GM21717 (cell line): ENCODE measurements around the gene YIF1A.
A peak's percentile ranks its signal among the peaks of the same experiment; 100 is the strongest.
"Not testable (repeated sequence)": the region's sequence is repeated elsewhere in the genome, so short reads cannot be mapped to it uniquely, and the experiment has no call there.

ENCODE experiments used
- ATAC-seq: cut with Tn5 transposase; IDR thresholded peaks from one replicate; pipeline ENCODE4 v1.9.1; 2021; ENCODE audit warnings: mild to moderate bottlenecking, moderate library complexity; ENCODE audit not compliant: unreplicated experiment

YIF1A gene

GRCh38 chr11:66287211-66287888 is 1.6 kb downstream of the YIF1A start:
- no peak for ATAC-seq

- ATAC-seq, result no peak
These were observed 2.2 kb downstream of the YIF1A start for GRCh38 chr11:66286699-66287098.

GRCh38 chr11:66285250-66285947 is 3.5 kb downstream of the YIF1A start:
- no peak for ATAC-seq

- no peak for ATAC-seq
These were observed 4.3 kb downstream of the YIF1A start for GRCh38 chr11:66284526-66285078.

GRCh38 chr11:66283461-66284105 is 5.4 kb downstream of the YIF1A start:
- no peak for ATAC-seq

GRCh38 chr11:66282468-66283455 is 6.2 kb downstream of the YIF1A start:
- ATAC-seq, result peak; percentile 66

- no peak for ATAC-seq
These were observed 7.0 kb downstream of the YIF1A start for GRCh38 chr11:66281776-66282467.

GRCh38 chr11:66281001-66281400 is 7.9 kb downstream of the YIF1A start:
- ATAC-seq, result no peak

GRCh38 chr11:66280428-66280827 is 8.5 kb downstream of the YIF1A start:
- ATAC-seq, result no peak

- no peak for ATAC-seq
These were observed 9.7 kb downstream of the YIF1A start for GRCh38 chr11:66279092-66279734.

GRCh38 chr11:66278363-66279091 is 10.4 kb downstream of the YIF1A start:
- no peak for ATAC-seq

- no peak for ATAC-seq
These were observed 11.2 kb downstream of the YIF1A start, which contains the start of gene CNIH2 for GRCh38 chr11:66277471-66278362. Gene CNIH2, plus strand, starts transcription at chr11:66278175. Its CDS starts 282 bp downstream, at chr11:66278457.

- not testable (repeated sequence) for ATAC-seq
These were observed 11.9 kb downstream of the YIF1A start for GRCh38 chr11:66277064-66277463.

GRCh38 chr11:66276619-66277018 is 12.3 kb downstream of the YIF1A start:
- not testable (repeated sequence) for ATAC-seq

GRCh38 chr11:66275984-66276612 is 12.8 kb downstream of the YIF1A start:
- ATAC-seq, result no peak

- ATAC-seq, result no peak
These were observed 13.5 kb downstream of the YIF1A start for GRCh38 chr11:66275396-66275795.

- ATAC-seq, result no peak
These were observed 14.7 kb downstream of the YIF1A start for GRCh38 chr11:66274219-66274618.
